GM21381 (cell line): ENCODE measurements around the gene MCAT.
"Not testable (repeated sequence)": the region's sequence is repeated elsewhere in the genome, so short reads cannot be mapped to it uniquely, and the experiment has no call there.

ENCODE experiments used
- ATAC-seq: cut with Tn5 transposase; IDR thresholded peaks from one replicate; pipeline ENCODE4 v1.9.1; 2021; ENCODE audit warnings: mild to moderate bottlenecking, moderate library complexity; ENCODE audit not compliant: unreplicated experiment

The MCAT gene

GRCh38 chr22:43156413-43156812 lies 13.2 kb upstream of the MCAT start:
- no peak for ATAC-seq

GRCh38 chr22:43155789-43156188 lies 12.6 kb upstream of the MCAT start:
- no peak for ATAC-seq

GRCh38 chr22:43154887-43155536 lies 11.8 kb upstream of the MCAT start:
- ATAC-seq, result no peak

GRCh38 chr22:43153899-43154298 lies 10.7 kb upstream of the MCAT start:
- ATAC-seq, result no peak

- no peak for ATAC-seq
Observed at GRCh38 chr22:43152357-43153071, 9.3 kb upstream of the MCAT start.

- no peak for ATAC-seq
Observed at GRCh38 chr22:43152003-43152356, 8.8 kb upstream of the MCAT start.

- ATAC-seq, result no peak
Observed at GRCh38 chr22:43151251-43152002, 8.2 kb upstream of the MCAT start, which contains the start of gene TSPO. Gene TSPO (plus strand): TSS chr22:43151559. CDS start chr22:43159239, 7,680 bp downstream.

- no peak for ATAC-seq
Observed at GRCh38 chr22:43150731-43151206, 7.6 kb upstream of the MCAT start.

- ATAC-seq, result no peak
Observed at GRCh38 chr22:43148581-43148980, 5.4 kb upstream of the MCAT start.

- ATAC-seq, result no peak
Observed at GRCh38 chr22:43147821-43148220, 4.6 kb upstream of the MCAT start.

- not testable (repeated sequence) for ATAC-seq
Observed at GRCh38 chr22:43146332-43146731, 3.1 kb upstream of the MCAT start.

GRCh38 chr22:43145371-43145770 lies 2.2 kb upstream of the MCAT start:
- ATAC-seq, result not testable (repeated sequence)

- no peak for ATAC-seq
Observed at GRCh38 chr22:43144949-43145348, 1.8 kb upstream of the MCAT start.

- no peak for ATAC-seq
Observed at GRCh38 chr22:43136801-43137200, 6.4 kb downstream of the MCAT start.

GRCh38 chr22:43136255-43136654 lies 6.9 kb downstream of the MCAT start:
- no peak for ATAC-seq

GRCh38 chr22:43135565-43135964 lies 7.6 kb downstream of the MCAT start:
- ATAC-seq, result no peak

GRCh38 chr22:43134553-43134952 lies 8.6 kb downstream of the MCAT start:
- ATAC-seq, result no peak

GRCh38 chr22:43133401-43133800 lies 9.8 kb downstream of the MCAT start:
- ATAC-seq, result no peak

- ATAC-seq, result no peak
Observed at GRCh38 chr22:43131773-43132501, 11.3 kb downstream of the MCAT start.

- no peak for ATAC-seq
Observed at GRCh38 chr22:43129426-43130425, 13.5 kb downstream of the MCAT start.
